ENCODE measurements around the gene ELMO1.

DNA sequence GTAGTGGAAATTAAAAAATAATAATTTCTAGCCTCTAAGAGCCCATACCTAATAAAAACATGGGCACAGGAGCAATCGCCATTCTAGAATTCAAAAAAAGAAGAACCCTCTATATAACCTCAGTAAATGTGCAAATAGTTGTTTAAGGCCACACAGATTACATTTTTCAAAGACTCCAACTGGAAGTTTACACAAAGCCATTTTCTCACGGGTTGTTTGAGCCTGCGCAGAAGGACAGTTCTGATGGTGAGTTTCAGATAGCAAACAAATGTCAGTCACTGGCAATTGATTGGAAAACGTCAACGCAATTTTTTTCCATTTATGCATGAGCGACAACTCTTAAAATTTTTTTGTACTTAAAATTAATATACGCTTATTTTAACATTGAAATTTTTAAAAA is 23.0 kb upstream of the ELMO1 start:
- TF ChIP-seq, protein P1, sequence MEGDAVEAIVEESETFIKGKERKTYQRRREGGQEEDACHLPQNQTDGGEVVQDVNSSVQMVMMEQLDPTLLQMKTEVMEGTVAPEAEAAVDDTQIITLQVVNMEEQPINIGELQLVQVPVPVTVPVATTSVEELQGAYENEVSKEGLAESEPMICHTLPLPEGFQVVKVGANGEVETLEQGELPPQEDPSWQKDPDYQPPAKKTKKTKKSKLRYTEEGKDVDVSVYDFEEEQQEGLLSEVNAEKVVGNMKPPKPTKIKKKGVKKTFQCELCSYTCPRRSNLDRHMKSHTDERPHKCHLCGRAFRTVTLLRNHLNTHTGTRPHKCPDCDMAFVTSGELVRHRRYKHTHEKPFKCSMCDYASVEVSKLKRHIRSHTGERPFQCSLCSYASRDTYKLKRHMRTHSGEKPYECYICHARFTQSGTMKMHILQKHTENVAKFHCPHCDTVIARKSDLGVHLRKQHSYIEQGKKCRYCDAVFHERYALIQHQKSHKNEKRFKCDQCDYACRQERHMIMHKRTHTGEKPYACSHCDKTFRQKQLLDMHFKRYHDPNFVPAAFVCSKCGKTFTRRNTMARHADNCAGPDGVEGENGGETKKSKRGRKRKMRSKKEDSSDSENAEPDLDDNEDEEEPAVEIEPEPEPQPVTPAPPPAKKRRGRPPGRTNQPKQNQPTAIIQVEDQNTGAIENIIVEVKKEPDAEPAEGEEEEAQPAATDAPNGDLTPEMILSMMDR (optimal IDR thresholded peaks at IDR 0.05 in 1 of 3, IDR thresholded peaks at IDR 0.05 in 1 of 3, conservative IDR thresholded peaks at IDR 0.05 in 1 of 3; ENCODE audit: extremely low read depth in 1 of 3, insufficient read depth in 2 of 3, low read length in 3 of 3) = no peak
- TF ChIP-seq EZH2 (IDR thresholded peaks at IDR 0.05; ENCODE audit: low read length) = no peak

All from keratinocyte (primary cell).